Retinal pigment epithelial cell (primary cell): ENCODE results near the gene TLCD3A.
A peak's percentile ranks its signal among the peaks of the same experiment; 100 is the strongest.
"Not testable (repeated sequence)": the region's sequence is repeated elsewhere in the genome, so short reads cannot be mapped to it uniquely, and the experiment has no call there.

Source experiments
- DNase-seq: peaks from one replicate; pipeline ENCODE4 v3.0.0-alpha.2; 2010; ENCODE audit warnings: low read depth
- H3K4me3 ChIP-seq: 2 replicates; pipeline ENCODE4 v1.5.1; 2011; ENCODE audit warnings: mild to moderate bottlenecking, low read length, control low read depth, moderate library complexity
- CTCF ChIP-seq: conservative IDR thresholded peaks from 2 replicates; pipeline ENCODE4 v1.5.1; 2011; ENCODE audit warnings: low read depth, low read length, control low read depth, inconsistent platforms

Gene TLCD3A

GRCh38 chr17:743139-743538, 10.7 kb downstream of the TLCD3A start:
- H3K4me3 ChIP-seq, result no peak overlapping the region
- no peak for DNase-seq
- no peak for TF ChIP-seq CTCF

GRCh38 chr17:744937-745336, 12.5 kb downstream of the TLCD3A start:
- no peak for TF ChIP-seq CTCF
- no peak overlapping the region for H3K4me3 ChIP-seq
- DNase-seq, result no peak

GRCh38 chr17:745406-745805, 13.0 kb downstream of the TLCD3A start:
- no peak for TF ChIP-seq CTCF
- no peak for DNase-seq
- no peak overlapping the region for H3K4me3 ChIP-seq

- no peak for TF ChIP-seq CTCF
- no peak overlapping the region for H3K4me3 ChIP-seq
- no peak for DNase-seq
Measured at GRCh38 chr17:746181-746580, 13.8 kb downstream of the TLCD3A start.

- TF ChIP-seq CTCF, result no peak
- H3K4me3 ChIP-seq, result no peak overlapping the region
- no peak for DNase-seq
Measured at GRCh38 chr17:746783-747629, 14.6 kb downstream of the TLCD3A start.

- not testable (repeated sequence) for H3K4me3 ChIP-seq, DNase-seq
Measured at GRCh38 chr17:748604-749003, 16.2 kb downstream of the TLCD3A start.

GRCh38 chr17:749359-749758, 17.0 kb downstream of the TLCD3A start:
- DNase-seq, H3K4me3 ChIP-seq: not testable (repeated sequence)

- no peak for DNase-seq
- no peak for TF ChIP-seq CTCF
- H3K4me3 ChIP-seq, result peak overlapping the region; percentile 71
Measured at GRCh38 chr17:750431-751037, 18.1 kb downstream of the TLCD3A start.
